Activated naive CD4-positive, alpha-beta T cell treated with anti-CD3 and anti-CD28 coated beads for 36 hours (primary cell): Measurements from ENCODE around the gene SSR4. TPM values are rescaled to one million over a fixed set of nuclear protein-coding genes. Genes with fewer than 3 reads are reported as not detected.

Experiments
- CTCF ChIA-PET: fragments of 350-600 bp; sonication (Branson Sonifier 250); formaldehyde crosslinking; loops from one replicate; lab custom pipeline; 2021; ENCODE audit warnings: antibody characterized with exemption; lab: Charles Lee
- DNase-seq: peaks from one replicate; pipeline ENCODE4 v3.0.0-alpha.2; 2020
- H3K27ac Mint-ChIP-seq: one replicate; pipeline ENCODE4 v1.8.0; 2021; ENCODE audit warnings: mild to moderate bottlenecking, mixed read lengths
- H3K27me3 Mint-ChIP-seq: one replicate; pipeline ENCODE4 v1.8.0; 2021; ENCODE audit warnings: low read depth, mixed read lengths
- H3K36me3 Mint-ChIP-seq: one replicate; pipeline ENCODE4 v1.8.0; 2021; ENCODE audit warnings: low read depth, mixed read lengths
- H3K4me1 Mint-ChIP-seq: one replicate; pipeline ENCODE4 v1.8.0; 2021; ENCODE audit warnings: low read depth, mixed read lengths
- H3K4me3 Mint-ChIP-seq: one replicate; pipeline ENCODE4 v1.8.0; 2021; ENCODE audit warnings: mild to moderate bottlenecking, moderate library complexity, mixed read lengths
- H3K9me3 Mint-ChIP-seq: one replicate; pipeline ENCODE4 v1.8.0; 2021; ENCODE audit warnings: mixed read lengths
- intact Hi-C: fragments of 100-400 bp; cut with micrococcal nuclease; formaldehyde crosslinking; loops from one replicate; pipeline ENCODE4 v1.15.1; 2023
- total RNA-seq, 2 experiments: library from RNA; stranded (reverse); gene quantifications; one replicate each; pipeline ENCODE4 v1.2.3, GENCODE V29; 2021

Gene SSR4
- total RNA-seq, 2 experiments from 2014 or later: 148 to 152 TPM

DNA sequence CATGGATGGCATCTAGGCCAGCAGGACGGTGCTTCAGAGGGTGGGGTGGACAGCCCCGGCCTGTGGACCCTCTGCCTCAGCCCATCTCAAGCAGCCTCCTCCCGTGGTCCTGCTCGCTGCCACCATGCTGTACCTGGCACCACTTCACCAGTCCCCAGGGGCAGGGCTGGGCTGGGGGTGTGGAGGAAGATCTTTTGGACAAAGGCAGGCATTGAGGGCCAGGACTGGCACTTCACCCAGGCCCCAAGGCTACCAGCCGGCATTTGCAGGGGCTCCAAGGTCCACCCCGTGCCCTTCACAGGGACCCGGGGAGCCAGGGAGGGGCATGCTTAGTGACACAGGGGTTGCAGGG lies 29.7 kb upstream of the SSR4 start:
- Mint-ChIP-seq H3K27ac (no peak overlapping the region), H3K27me3 (no peaks in the 10 kb centered on the region), H3K9me3 (no peaks in the 10 kb centered on the region), H3K36me3 (no peaks in the 10 kb centered on the region), H3K4me1 (peaks cover 6% of the 10 kb centered on the region), H3K4me3 (no peak overlapping the region)
- intact Hi-C loops: loop anchor here (1.0 kb wide), 4 partner anchors 30 to 189 kb away; partner anchors contain the start of genes IDH3G and SSR4
- CTCF ChIA-PET: interaction anchor here (1.4 to 4.9 kb wide), 3 partner anchors 52 to 183 kb away, joined by 4 to 36 read pairs (median 5); no protein-coding TSS in a partner anchor
- no peak for DNase-seq

DNA sequence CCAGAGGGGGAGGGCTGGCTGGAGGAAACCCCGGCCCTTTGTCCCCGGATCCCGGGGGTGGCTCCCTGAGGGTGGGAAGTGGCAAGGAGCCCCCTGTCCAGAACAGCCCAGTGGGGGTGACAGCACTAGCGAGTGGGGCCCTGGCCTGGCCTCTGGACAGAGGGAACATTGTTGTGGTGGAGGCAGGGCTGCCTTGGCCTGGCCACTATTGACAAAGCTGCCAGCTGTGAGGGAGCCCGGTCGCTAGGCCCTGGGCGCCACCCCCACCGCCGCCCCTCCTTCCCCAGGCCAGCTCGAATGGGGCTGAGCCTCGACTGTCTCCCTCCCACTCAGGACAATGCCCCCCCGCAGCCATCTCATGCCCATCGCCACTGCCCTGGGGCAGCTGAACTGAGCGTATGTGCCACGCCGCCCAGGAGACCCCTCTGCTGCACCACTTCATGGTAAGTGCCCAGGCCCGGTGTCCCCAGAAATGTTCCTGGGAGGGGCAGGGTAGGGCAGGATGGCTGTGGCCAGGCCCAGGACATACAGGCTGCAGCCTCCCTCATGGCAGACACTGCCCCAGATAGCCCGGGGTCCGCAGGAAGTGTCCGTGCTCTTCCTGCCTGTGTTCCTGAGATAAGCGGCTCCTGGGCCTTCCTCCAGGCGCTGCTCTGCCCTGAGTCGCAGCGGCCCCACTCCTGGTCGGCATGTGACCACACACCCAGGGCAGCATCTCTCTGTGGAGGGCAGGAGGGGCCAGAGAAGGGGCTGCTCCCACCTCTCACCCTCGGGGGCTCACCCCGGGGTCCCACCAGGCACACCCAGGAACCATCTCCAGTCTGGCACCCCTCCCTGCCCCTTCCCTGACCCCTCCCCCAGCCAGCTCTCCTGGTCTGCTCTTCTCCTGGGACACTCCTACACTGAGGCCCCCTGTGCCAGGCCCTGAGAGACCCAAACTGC lies 29.1 kb upstream of the SSR4 start:
- CTCF ChIA-PET: interaction anchor here (1.9 to 4.9 kb wide), 2 partner anchors 52 to 182 kb away, joined by 5 to 36 read pairs; no protein-coding TSS in a partner anchor
- intact Hi-C loops: no loop called here
- no peak for DNase-seq
- peaks cover 6% of the 10 kb centered on the region for H3K4me1 Mint-ChIP-seq
- no peaks in the 10 kb centered on the region for H3K27me3 Mint-ChIP-seq
- no peak overlapping the region for H3K27ac Mint-ChIP-seq
- H3K36me3 Mint-ChIP-seq: no peaks in the 10 kb centered on the region
- H3K9me3 Mint-ChIP-seq: no peaks in the 10 kb centered on the region
- H3K4me3 Mint-ChIP-seq: no peak overlapping the region

DNA sequence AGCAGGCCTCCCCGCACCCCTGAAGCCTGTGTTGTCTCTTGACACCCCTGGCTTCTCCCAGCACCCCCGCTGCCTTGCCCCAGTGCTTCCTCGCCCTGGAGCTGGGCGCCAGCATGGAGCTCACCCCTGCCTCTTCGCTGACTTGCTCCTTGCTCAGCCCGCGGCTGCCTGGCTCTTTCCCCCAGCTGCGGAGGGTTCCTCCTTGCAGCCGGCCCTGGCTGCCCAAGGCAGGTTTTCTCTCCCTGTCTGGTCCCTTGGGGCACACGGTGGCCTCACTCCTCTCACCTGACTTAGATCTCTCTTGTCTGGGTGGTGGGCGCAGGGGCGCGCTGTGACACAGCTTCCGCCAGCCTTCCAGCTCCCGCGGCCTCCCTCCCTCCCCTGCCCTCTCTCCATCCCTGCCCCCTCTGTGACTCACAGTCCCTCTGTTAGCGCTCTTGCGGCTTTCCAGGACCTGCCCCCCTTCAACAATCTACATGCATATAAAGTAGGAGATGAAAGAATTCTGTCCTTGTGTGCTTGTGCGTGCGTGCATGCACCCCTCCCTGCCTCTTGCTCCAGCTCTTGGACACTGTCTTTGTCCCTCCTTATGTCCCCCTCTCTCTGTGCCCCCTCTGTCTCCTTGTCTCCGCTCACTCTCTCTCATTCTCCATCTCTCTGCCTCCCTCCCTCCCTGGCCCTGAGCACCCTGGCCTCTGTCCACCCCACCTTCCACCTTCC lies 28.2 kb upstream of the SSR4 start:
- intact Hi-C loops: no loop called here
- H3K27ac Mint-ChIP-seq: peak overlapping the region; percentile 63
- no peak overlapping the region for H3K4me3 Mint-ChIP-seq
- H3K36me3 Mint-ChIP-seq: no peaks in the 10 kb centered on the region
- DNase-seq: peak; percentile 69
- peaks cover 6% of the 10 kb centered on the region for H3K4me1 Mint-ChIP-seq
- no peaks in the 10 kb centered on the region for H3K27me3 Mint-ChIP-seq
- no peaks in the 10 kb centered on the region for H3K9me3 Mint-ChIP-seq
- CTCF ChIA-PET: interaction anchor here (2.3 to 4.9 kb wide), 2 partner anchors 156 to 182 kb away, joined by 5 to 36 read pairs; no protein-coding TSS in a partner anchor

DNA sequence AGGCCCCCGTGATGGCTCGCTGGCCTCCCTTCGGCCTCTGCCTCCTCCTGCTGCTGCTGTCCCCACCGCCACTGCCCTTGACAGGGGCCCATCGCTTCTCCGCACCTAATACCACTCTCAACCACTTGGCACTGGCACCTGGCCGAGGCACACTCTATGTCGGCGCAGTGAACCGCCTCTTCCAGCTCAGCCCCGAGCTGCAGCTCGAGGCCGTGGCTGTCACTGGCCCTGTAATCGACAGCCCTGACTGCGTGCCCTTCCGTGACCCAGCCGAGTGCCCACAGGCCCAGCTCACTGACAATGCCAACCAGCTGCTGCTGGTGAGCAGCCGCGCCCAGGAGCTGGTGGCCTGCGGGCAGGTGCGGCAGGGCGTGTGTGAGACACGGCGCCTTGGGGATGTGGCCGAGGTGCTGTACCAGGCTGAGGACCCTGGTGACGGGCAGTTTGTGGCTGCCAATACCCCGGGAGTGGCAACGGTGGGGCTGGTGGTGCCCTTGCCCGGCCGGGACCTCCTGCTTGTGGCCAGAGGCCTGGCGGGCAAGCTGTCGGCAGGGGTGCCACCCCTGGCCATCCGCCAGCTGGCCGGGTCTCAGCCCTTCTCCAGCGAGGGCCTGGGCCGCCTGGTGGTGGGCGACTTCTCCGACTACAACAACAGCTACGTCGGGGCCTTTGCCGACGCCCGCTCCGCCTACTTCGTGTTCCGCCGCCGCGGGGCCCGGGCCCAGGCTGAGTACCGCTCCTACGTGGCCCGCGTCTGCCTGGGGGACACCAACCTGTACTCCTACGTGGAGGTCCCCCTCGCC lies 27.4 kb upstream of the SSR4 start:
- H3K27me3 Mint-ChIP-seq: no peaks in the 10 kb centered on the region
- DNase-seq: no peak
- CTCF ChIA-PET: interaction anchor here (2.3 kb wide), 1 partner anchor 156 kb away, joined by 5 read pairs; no protein-coding TSS in a partner anchor
- no peak overlapping the region for H3K27ac Mint-ChIP-seq
- peaks cover 6% of the 10 kb centered on the region for H3K4me1 Mint-ChIP-seq
- no peaks in the 10 kb centered on the region for H3K36me3 Mint-ChIP-seq
- H3K9me3 Mint-ChIP-seq: no peaks in the 10 kb centered on the region
- intact Hi-C loops: no loop called here
- H3K4me3 Mint-ChIP-seq: no peak overlapping the region

DNA sequence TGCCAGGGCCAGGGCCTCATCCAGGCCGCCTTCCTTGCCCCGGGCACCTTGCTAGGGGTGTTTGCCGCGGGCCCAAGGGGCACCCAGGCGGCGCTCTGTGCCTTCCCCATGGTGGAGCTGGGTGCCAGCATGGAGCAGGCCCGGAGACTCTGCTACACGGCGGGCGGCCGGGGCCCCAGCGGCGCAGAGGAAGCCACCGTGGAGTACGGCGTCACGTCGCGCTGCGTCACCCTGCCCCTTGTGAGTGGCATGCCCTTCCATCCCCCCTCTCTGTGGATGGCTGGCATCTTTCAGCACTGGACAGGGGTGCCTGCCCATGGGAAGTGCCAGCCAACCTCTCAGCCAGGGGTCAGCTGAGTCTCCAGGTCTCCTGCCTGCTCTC lies 26.8 kb upstream of the SSR4 start:
- H3K27ac Mint-ChIP-seq: no peak overlapping the region
- H3K4me1 Mint-ChIP-seq: peaks cover 6% of the 10 kb centered on the region
- intact Hi-C loops: no loop called here
- H3K27me3 Mint-ChIP-seq: no peaks in the 10 kb centered on the region
- no peaks in the 10 kb centered on the region for H3K36me3 Mint-ChIP-seq
- no peak for DNase-seq
- H3K4me3 Mint-ChIP-seq: no peak overlapping the region
- no peaks in the 10 kb centered on the region for H3K9me3 Mint-ChIP-seq
- CTCF ChIA-PET: interaction anchor here (0.8 to 2.3 kb wide), 2 partner anchors 14 to 155 kb away, joined by 3 to 5 read pairs; no protein-coding TSS in a partner anchor

DNA sequence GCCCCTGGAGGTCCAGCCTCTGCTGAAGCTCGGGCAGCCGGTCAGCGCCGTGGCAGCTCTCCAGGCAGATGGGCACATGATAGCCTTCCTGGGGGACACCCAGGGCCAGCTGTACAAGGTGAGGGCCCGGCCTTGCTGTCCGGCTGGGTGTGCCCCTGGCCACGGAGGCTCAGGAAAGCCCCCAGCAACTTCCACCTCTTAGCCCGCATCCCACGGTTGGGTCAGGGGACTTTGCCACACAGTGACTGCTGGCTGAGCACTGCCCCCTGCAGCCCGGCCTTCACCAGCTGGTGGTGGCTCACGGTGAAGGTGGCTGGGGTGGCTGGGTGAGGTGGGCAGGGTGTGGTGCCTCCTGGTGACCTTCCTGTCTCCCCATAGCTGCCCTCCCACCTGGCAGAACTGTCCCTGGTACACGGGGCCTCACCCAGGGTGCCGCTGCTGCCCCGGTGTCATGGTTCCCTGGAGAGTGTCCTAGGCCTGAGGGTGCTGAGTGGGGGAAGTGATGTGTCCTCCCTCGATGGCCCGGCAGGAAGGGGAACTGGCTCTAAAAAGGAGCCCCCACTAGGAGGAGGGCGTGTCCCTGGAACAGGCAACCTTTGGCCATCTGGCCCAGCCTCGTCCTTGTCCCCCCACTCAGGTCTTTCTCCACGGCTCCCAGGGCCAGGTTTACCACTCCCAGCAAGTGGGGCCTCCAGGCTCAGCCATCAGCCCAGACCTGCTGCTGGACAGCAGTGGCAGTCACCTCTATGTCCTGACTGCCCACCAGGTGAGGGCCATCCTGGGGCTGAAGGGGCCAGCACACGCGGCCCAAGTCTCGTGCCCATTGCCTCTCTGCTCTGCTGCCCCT lies 25.9 kb upstream of the SSR4 start:
- H3K9me3 Mint-ChIP-seq: no peaks in the 10 kb centered on the region
- H3K4me1 Mint-ChIP-seq: peaks cover 6% of the 10 kb centered on the region
- no peaks in the 10 kb centered on the region for H3K27me3 Mint-ChIP-seq
- intact Hi-C loops: no loop called here
- CTCF ChIA-PET: interaction anchor here (0.8 to 2.3 kb wide), 2 partner anchors 14 to 154 kb away, joined by 3 to 5 read pairs; no protein-coding TSS in a partner anchor
- no peaks in the 10 kb centered on the region for H3K36me3 Mint-ChIP-seq
- DNase-seq: no peak
- no peak overlapping the region for H3K4me3 Mint-ChIP-seq
- H3K27ac Mint-ChIP-seq: no peak overlapping the region

DNA sequence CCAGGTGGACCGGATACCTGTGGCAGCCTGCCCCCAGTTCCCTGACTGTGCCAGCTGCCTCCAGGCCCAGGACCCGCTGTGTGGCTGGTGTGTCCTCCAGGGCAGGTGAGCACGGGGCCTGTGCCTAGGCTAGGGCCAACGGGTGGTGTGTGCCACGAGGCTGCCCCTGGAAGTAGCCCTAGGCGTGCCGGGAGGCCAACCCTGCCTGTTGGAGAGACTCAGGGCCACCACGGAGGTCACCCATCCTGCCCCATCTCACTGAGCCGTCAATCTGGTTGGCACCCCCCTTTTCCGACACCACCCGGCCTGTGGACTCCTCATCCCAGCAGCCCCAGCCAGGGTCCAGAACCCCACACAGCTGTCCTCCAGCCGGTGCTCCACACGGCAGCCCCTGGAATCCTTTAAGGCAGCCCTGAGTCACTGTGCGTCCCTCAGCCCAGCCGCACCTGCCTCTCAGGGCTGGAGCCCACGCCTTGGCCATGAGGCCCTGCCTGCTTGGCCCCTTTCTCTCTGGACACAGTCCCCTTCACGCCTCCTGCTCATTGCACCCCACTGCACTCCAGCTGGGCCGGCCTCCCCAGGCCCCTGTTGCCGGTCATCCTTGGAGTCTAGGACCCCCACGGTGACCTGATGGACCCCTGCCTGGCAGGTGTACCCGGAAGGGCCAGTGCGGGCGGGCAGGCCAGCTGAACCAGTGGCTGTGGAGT lies 25.2 kb upstream of the SSR4 start:
- Mint-ChIP-seq H3K4me1 (peaks cover 6% of the 10 kb centered on the region), H3K27me3 (no peaks in the 10 kb centered on the region), H3K4me3 (no peak overlapping the region), H3K9me3 (no peaks in the 10 kb centered on the region), H3K27ac (no peak overlapping the region), H3K36me3 (no peaks in the 10 kb centered on the region)
- intact Hi-C loops: no loop called here
- CTCF ChIA-PET: no interaction called here
- no peak for DNase-seq

DNA sequence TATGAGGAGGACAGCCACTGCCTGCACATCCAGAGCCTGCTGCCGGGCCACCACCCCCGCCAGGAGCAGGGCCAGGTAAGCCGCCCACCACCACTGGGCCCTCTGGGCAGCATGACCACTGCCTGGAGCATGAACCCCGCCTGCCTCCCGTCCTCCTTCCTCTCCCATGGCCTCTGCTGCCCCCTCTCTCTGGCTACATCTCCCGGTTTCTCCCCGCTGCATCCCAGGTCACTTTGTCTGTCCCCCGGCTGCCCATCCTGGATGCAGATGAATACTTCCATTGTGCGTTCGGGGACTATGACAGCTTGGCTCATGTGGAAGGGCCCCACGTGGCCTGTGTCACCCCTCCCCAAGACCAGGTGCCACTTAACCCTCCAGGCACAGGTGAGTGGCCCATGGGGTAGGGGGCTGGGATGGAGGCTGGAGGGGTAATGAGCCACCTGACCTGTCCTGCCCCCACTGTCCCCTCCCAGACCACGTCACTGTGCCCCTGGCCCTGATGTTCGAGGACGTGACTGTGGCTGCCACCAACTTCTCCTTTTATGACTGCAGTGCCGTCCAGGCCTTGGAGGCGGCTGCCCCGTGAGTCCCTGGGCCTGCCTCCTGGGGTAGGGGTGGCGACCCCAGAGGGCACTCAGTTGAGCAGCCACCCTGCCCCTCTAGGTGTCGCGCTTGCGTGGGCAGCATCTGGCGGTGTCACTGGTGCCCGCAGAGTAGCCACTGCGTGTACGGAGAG lies 24.4 kb upstream of the SSR4 start:
- Mint-ChIP-seq H3K27me3 (no peaks in the 10 kb centered on the region), H3K27ac (no peak overlapping the region), H3K4me3 (no peak overlapping the region), H3K9me3 (no peaks in the 10 kb centered on the region), H3K4me1 (peaks cover 6% of the 10 kb centered on the region), H3K36me3 (no peaks in the 10 kb centered on the region)
- DNase-seq: no peak
- intact Hi-C loops: no loop called here
- CTCF ChIA-PET: no interaction called here

DNA sequence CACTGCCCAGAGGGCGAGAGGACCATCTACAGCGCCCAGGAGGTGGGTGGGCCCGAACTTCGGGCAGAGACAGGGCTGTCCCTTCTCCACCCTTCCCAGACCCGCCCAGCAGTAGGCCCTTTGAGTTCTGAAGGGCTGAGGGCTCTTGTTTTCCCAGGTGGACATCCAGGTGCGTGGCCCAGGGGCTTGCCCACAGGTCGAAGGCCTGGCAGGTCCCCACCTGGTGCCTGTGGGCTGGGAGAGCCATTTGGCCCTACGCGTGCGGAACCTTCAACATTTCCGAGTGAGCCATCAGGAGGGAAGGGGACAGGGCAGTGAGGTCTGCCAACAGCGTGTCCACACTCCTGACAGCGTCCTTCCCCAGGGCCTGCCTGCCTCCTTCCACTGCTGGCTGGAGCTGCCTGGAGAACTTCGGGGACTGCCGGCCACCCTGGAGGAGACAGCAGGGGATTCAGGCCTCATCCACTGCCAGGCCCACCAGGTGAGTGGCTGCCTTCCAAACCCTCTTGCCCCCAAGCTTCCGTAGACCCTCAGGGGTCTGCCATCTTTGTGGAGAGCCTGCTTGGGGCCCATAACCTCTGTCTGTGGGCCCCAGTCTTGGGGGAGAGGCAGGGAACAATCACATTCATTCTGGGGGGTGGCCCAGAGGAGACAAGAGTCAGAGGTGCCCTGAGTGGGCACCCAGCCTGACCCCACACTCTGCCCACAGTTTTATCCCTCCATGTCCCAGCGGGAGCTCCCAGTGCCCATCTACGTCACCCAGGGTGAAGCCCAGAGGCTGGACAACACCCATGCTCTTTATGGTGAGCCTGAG lies 23.7 kb upstream of the SSR4 start:
- intact Hi-C loops: no loop called here
- no peaks in the 10 kb centered on the region for H3K27me3 Mint-ChIP-seq
- no peak overlapping the region for H3K4me3 Mint-ChIP-seq
- H3K36me3 Mint-ChIP-seq: no peaks in the 10 kb centered on the region
- CTCF ChIA-PET: no interaction called here
- no peaks in the 10 kb centered on the region for H3K9me3 Mint-ChIP-seq
- DNase-seq: no peak
- peaks cover 6% of the 10 kb centered on the region for H3K4me1 Mint-ChIP-seq
- H3K27ac Mint-ChIP-seq: no peak overlapping the region
